ENCODE results near the gene CAD.
"Not testable (repeated sequence)": the region's sequence is repeated elsewhere in the genome, so short reads cannot be mapped to it uniquely, and the experiment has no call there.

Gene CAD

DNA sequence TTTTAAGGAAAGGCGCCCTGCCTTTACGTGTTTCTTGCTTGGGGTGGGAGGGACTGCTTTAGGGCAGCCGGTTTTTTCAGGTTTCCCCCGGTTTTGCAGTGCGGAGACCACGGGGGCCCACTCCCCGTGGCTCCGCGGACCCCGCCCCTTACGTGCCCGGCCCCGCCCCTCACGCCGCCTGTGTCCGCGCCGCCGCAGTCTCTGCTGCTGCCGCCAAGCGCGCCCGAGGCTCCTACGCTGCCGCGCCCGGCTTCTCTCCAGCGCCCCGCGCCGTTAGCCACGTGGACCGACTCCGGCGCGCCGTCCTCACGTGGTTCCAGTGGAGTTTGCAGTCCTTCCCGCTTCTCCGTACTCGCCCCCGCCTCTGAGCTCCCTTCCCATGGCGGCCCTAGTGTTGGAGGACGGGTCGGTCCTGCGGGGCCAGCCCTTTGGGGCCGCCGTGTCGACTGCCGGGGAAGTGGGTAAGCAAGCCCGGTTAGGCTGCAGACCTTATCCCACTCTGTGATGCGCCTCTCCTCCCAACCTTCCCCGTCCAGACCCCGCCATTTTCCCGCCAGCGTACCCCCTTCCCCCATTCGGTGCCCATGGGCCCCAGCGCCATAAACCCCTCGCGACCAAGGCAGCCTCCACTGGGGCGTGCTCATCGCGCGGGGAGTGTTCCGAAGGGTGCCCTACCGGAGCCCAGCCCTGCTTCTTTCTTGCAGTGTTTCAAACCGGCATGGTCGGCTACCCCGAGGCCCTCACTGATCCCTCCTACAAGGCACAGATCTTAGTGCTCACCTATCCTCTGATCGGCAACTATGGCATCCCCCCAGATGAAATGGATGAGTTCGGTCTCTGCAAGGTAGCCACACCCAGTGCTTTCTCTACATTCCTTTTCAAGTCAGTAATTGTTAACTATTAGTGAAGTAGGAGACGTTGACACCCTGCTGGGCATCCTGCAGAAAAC lies at the start of gene CAD:
Gene CAD (plus strand): TSS at position 197 of the 949 bp plus-strand sequence. CDS start 183 bp downstream, at position 380.
- peak; percentile 56 to 80 for DNase-seq (ENCODE audit: extremely low read depth in 1 of 2, low read depth in 1 of 2)

DNA sequence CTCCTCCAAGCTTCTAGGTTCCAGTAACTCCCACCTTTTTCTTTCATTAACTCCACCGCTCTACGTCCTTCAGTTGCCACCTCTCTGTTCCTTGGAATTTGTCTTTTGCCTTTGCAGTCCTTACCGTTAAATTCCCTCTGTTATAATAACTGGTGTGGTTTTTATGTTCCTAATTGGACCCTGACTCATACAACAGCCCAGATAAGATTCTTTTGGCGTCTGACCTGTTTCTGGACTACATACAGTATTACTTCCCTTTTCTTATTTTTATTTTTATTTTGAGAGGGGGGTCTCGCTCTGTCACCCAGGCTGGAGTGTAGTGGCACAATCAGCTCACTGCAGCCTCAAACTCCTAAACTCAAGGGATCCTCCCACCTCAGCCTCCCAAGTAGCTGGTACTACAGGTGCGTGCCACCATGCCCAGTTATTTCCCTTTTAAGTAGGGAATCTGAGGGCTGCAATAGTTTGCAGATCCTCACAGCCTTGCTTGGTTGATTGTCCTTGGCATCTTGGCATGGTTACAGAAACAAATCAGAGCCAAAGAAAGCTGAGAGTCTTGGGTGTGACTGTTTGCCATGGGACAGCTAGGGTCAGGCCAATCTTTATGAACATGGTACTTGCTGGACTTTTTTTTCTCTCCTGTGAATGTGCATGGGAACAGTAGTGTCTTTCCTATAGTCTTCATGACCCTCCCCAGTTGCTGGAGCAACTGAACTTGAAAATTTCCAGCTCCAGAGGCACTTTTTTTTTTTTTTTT lies 46.4 kb upstream of the CAD start:
- no peak for DNase-seq (ENCODE audit: extremely low read depth in 1 of 2, low read depth in 1 of 2)

DNA sequence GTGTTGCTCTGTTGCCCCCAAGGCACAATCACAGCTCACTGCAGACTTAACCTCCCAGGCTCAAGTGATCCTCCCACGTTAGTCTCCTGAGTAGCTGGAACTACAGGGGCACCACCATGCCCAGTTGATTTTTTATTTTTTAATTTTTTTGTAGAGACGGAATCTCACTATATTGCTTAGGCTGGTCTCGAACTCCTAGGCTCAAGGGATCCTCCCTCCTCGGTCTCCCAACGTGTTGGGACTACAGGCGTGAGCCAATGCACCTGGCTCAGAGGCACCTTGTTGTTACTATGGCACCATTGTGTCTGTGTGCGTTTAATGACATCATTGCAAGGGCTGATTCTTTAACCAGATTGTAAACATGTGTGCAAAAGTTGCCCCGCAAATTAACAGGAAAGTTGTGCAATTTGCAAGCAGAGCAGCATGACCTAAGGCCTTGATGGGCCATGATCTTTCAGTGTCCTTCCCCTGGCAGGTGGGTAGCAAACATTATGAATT lies 45.8 kb upstream of the CAD start:
- DNase-seq (ENCODE audit: extremely low read depth in 1 of 2, low read depth in 1 of 2): no peak

GRCh38 chr2:27174638-27175037 lies 42.5 kb upstream of the CAD start:
- no peak for DNase-seq (ENCODE audit: extremely low read depth in 1 of 2, low read depth in 1 of 2)

DNA sequence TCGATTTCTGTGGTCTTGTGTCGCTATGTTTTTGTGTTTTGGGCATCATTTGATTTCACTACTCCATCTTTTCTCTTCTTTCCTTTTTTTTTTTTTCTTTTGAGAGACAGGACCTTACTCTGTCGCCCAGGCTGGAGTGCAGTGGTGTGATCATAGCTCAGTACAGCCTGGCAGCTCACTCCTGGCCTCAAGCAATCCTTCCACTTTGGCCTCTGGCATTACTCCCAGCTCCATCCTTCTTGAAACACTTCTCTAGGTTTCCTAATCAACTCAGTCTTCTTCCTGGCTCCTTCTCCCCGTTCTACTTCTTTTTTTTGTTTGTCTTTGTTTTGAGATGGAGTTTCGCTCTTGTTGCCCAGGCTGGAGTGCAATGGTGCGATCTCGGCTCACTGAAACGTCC lies 41.8 kb upstream of the CAD start:
- DNase-seq (ENCODE audit: extremely low read depth in 1 of 2, low read depth in 1 of 2): no peak

DNA sequence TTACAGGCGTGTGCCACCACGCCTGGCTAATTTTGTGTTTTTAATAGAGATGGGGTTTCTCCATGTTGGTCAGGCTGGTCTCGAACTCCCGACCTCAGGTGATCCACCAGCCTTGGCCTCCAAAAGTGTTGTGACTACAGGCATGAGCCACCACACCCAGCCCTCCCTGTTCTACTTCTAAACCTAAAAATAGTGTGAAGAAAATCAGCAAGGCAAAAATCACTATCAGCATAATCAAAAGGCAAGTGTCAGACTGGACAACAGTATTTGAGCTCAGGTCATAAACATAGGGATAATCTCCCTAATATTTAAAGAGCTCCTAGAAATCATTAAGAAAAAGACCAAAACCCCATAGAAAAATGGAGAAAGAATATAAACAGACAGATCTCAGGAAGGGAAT lies 41.4 kb upstream of the CAD start:
- not testable (repeated sequence) for DNase-seq (ENCODE audit: extremely low read depth in 1 of 2, low read depth in 1 of 2)

- no peak for DNase-seq (ENCODE audit: extremely low read depth in 1 of 2, low read depth in 1 of 2)
Observed at GRCh38 chr2:27177441-27178351, 39.5 kb upstream of the CAD start.

GRCh38 chr2:27178469-27178868 lies 38.7 kb upstream of the CAD start:
- DNase-seq (ENCODE audit: extremely low read depth in 1 of 2, low read depth in 1 of 2): no peak

- no peak for DNase-seq (ENCODE audit: extremely low read depth in 1 of 2, low read depth in 1 of 2)
Observed at GRCh38 chr2:27179344-27180000, 37.7 kb upstream of the CAD start.

DNA sequence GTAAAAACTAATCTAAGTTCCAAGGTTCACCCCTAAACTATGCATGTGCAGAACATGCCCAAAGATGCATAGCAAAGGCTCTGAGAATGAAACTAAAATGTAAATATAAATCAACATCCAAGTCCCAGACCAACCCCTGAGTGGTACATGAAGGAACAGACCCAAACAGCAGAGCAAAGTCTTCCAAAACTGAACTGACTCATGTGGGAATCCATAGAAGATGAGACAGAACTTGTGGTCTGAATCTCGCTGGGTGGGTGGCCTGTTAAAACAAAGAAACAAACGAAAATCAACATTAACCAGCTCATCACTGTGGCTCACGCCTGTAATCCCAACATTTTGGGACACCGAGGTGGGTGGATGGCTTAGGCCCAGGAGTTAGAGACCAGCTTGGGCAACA lies 34.8 kb upstream of the CAD start:
- no peak for DNase-seq (ENCODE audit: extremely low read depth in 1 of 2, low read depth in 1 of 2)

DNA sequence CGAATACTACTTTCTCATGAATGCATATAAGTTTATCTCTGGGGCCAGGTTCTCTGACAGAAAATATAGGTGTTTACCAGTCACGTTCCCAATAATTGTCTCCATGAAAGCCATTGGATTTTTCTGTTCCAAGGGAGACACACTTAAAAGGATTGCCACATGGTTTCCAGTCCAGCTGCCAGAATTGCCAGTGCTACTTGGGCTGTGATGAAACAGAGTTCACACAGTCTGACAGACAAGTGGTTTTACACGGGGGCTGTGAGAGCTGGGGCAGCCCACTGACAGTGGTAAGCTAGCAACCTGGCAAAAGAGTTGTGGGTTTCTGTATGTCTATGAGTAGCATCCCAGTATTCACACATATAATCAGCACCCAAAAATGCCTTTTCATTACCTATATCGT lies 33.1 kb upstream of the CAD start:
- no peak for DNase-seq (ENCODE audit: extremely low read depth in 1 of 2, low read depth in 1 of 2)

DNA sequence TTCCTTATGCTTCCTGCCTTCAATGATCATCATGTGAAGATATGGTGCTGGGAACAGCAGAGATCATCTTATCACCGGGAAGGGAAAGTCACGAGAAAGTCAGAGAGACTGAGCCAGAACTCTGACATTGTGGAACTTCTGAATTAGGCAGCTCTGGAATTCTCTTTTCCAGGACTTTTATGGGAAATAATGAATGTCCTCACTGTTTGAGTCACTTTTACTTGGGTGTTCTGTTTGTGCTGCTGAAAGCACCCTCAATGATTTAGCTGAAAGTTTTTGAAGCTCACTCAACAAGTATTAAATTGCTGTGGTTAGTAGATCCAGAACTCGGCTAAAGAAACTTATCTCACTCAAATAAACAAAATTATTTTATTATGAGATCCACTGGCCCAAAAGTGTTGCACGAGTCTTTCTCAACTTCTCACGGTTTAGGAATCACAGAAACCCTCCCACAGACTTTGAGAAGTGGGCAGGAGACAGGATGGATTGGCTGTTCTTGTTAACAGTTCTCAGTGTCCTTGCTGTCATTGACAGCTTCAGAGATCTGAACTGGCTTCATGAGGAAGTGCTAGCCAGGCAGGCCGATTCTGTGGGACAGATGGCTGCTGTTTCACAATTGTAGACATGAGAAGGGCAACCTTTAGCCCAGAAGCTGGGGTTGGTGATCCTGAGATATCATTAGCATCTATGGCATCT lies 31.7 kb upstream of the CAD start:
- DNase-seq (ENCODE audit: extremely low read depth in 1 of 2, low read depth in 1 of 2): no peak

DNA sequence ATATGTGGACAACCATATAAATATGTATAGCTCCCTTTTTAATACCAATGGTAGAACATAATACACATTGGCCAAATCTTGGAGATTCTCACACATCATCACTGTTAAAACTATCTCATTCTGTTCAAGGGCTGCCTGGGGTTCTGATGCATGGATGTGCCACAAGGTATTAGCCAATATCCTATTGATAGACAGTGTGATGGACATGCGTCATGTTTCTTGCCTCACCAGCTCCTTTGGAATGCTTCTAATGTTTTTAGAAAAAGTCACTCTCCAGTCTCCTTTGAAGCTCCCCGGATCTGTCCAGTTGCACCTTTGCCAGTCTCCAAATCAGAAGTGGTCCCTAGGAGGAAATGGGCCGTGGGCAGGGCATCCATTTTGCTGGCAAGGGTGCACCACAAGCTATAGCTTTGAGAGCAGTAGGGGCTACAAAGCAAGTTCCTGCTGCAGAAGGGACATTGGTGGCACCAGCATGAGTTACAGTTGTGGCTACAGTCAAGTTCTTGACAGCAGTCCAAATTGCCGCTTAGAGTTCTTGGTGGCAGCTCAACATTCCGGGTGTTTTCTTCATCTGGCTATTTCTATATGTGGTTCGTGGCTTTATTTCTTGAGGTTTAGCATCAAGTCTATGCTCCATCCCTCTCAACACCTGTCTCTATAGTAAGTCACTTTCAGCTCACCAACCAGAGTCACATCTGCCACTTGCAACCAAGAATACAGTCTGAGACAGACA lies 30.4 kb upstream of the CAD start:
- no peak for DNase-seq (ENCODE audit: extremely low read depth in 1 of 2, low read depth in 1 of 2)

DNA sequence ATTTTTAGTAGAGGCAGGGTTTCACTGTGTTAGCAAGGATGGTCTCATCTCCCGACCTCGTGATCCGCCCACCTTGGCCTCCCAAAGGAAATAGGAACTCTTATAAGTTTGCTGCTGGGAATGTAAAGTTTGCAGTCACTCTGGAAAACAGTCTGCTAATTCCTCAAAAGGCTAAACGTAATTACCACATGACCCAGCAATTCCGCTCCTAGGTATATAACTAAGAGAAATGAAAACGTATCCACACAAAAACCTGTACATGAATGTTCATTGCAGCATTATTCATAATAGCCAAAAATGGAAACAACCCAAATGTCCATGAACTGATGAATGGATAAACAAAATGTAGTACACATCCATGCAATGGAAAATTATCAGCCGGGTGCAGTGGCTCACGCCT lies 27.2 kb upstream of the CAD start:
- DNase-seq (ENCODE audit: extremely low read depth in 1 of 2, low read depth in 1 of 2): no peak

DNA sequence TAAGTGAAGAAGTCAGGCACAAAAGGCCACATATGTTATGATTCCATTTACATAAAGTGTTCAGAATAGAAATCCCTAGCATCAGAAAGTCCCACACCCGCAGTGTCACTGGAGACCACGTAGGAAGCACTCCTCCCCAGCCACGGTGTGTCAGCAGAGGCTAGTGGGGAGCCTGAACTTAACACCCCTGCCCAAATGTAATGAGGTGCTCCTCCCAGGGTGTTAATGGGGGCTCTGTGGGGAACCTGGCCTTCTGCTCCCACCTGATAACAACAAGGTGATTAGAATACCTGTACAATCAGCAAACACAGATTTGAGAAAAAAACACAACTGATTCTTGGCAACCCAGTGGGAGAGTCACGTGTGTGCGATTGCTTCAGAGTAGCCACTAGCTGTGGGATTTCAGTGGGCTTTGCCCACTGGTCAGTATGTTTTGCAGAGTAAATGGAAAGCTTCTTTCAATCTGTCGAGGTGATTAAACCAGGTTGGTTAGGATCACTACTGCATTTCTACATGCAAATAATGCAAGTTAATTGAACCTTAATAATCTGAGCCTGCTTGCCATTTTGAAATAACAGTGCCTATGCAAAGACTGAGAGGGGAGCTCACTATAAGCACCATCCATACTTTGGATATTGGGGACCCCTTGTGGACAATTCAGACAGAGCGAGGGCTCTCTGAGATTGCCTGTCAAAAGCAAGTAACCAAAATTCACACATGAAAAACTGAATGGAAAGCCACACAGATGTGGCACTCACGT lies 25.9 kb upstream of the CAD start:
- peak in 1 of 2 donors; percentile 13 for DNase-seq (ENCODE audit: extremely low read depth in 1 of 2, low read depth in 1 of 2)

- DNase-seq (ENCODE audit: extremely low read depth in 1 of 2, low read depth in 1 of 2): no peak
Observed at GRCh38 chr2:27194538-27195354, 22.4 kb upstream of the CAD start.

DNA sequence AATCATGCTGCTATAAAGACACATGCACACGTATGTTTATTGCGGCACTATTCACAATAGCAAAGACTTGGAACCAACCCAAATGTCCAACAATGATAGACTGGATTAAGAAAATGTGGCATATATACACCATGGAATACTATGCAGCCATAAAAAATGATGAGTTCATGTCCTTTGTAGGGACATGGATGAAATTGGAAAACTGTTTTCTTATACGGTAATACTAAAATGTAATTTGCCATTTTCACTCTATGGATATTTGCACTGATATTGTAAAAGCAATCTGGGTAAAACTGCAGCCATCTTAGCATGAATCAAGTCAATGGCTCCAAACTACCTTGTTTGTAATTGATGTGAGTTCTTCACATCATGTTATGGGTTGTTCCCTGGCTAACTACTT lies 21.4 kb upstream of the CAD start:
- not testable (repeated sequence) for DNase-seq (ENCODE audit: extremely low read depth in 1 of 2, low read depth in 1 of 2)
